ENCODE data around the gene HIGD1B. TPM values are rescaled to one million over a fixed set of nuclear protein-coding genes. Genes with fewer than 3 reads are reported as not detected.
A peak's percentile ranks its signal among the peaks of the same experiment; 100 is the strongest.

Gene HIGD1B
- total and polyA plus RNA-seq, 2 donors (not counting 1 experiment from before 2014, with no cell fraction given) = 0.34 TPM; not detected in 1

GRCh38 chr17:44877121-44877520, 29.4 kb downstream of the HIGD1B start:
- no peaks in the 10 kb centered on the region for H3K9me3 ChIP-seq (ENCODE audit: control insufficient read depth, insufficient read depth, low read depth, low read length)
- no peak for DNase-seq (ENCODE audit: low read depth in 2 of 2)
- TF ChIP-seq EZH2 (IDR thresholded peaks at IDR 0.05; ENCODE audit: low read length, missing control alignments) = no peak
- TF ChIP-seq, protein P1, sequence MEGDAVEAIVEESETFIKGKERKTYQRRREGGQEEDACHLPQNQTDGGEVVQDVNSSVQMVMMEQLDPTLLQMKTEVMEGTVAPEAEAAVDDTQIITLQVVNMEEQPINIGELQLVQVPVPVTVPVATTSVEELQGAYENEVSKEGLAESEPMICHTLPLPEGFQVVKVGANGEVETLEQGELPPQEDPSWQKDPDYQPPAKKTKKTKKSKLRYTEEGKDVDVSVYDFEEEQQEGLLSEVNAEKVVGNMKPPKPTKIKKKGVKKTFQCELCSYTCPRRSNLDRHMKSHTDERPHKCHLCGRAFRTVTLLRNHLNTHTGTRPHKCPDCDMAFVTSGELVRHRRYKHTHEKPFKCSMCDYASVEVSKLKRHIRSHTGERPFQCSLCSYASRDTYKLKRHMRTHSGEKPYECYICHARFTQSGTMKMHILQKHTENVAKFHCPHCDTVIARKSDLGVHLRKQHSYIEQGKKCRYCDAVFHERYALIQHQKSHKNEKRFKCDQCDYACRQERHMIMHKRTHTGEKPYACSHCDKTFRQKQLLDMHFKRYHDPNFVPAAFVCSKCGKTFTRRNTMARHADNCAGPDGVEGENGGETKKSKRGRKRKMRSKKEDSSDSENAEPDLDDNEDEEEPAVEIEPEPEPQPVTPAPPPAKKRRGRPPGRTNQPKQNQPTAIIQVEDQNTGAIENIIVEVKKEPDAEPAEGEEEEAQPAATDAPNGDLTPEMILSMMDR (conservative IDR thresholded peaks at IDR 0.05 in 1 of 2, IDR thresholded peaks at IDR 0.05 in 1 of 2; ENCODE audit: low read depth in 1 of 2, low read length in 2 of 2) = no peak
- no peak overlapping the region for H3K9ac ChIP-seq (ENCODE audit: insufficient read depth, low read length)
- no peak overlapping the region for H3K4me2 ChIP-seq (ENCODE audit: extremely low read depth, insufficient read depth, low read length)
- no peaks in the 10 kb centered on the region for H3K79me2 ChIP-seq (ENCODE audit: control insufficient read depth, insufficient read depth, low read length)
- no peak overlapping the region for H3K27ac ChIP-seq (ENCODE audit: insufficient read depth, low read length)
- no peaks in the 10 kb centered on the region for H3K27me3 ChIP-seq (ENCODE audit: control insufficient read depth, insufficient read depth, low read length)
- no peaks in the 10 kb centered on the region for H3K4me1 ChIP-seq (ENCODE audit: control insufficient read depth, extremely low read depth, insufficient read depth, low read length)
- H4K20me1 ChIP-seq (ENCODE audit: control insufficient read depth, extremely low read depth, insufficient read depth, low read length) = no peaks in the 10 kb centered on the region
- no peak overlapping the region for H2AFZ ChIP-seq (ENCODE audit: low read length)
- H3K4me3 ChIP-seq (replicated peaks in 1 of 4; ENCODE audit: control extremely low read depth in 1 of 4, insufficient read depth in 1 of 4, low read depth in 3 of 4, low read length in 4 of 4) = no peak overlapping the region
- peaks cover 14% of the 10 kb centered on the region for H3K36me3 ChIP-seq (ENCODE audit: control insufficient read depth, insufficient read depth, low read length)

- H3K4me1 ChIP-seq (ENCODE audit: control insufficient read depth, extremely low read depth, insufficient read depth, low read length) = no peaks in the 10 kb centered on the region
- H3K36me3 ChIP-seq (ENCODE audit: control insufficient read depth, insufficient read depth, low read length) = peaks cover 17% of the 10 kb centered on the region
- H3K27me3 ChIP-seq (ENCODE audit: control insufficient read depth, insufficient read depth, low read length) = no peaks in the 10 kb centered on the region
- H3K27ac ChIP-seq (ENCODE audit: insufficient read depth, low read length) = no peak overlapping the region
- H3K9ac ChIP-seq (ENCODE audit: insufficient read depth, low read length) = no peak overlapping the region
- H2AFZ ChIP-seq (ENCODE audit: low read length) = no peak overlapping the region
- no peak for TF ChIP-seq EZH2 (IDR thresholded peaks at IDR 0.05; ENCODE audit: low read length, missing control alignments)
- TF ChIP-seq, protein P1 (conservative IDR thresholded peaks at IDR 0.05 in 1 of 2, IDR thresholded peaks at IDR 0.05 in 1 of 2; ENCODE audit: low read depth in 1 of 2, low read length in 2 of 2) = peak; percentile 68 to 72
- peak; percentile 20 to 53 for DNase-seq (ENCODE audit: low read depth in 2 of 2)
- H3K9me3 ChIP-seq (ENCODE audit: control insufficient read depth, insufficient read depth, low read depth, low read length) = no peaks in the 10 kb centered on the region
- H4K20me1 ChIP-seq (ENCODE audit: control insufficient read depth, extremely low read depth, insufficient read depth, low read length) = no peaks in the 10 kb centered on the region
- H3K4me3 ChIP-seq (replicated peaks in 1 of 4; ENCODE audit: control extremely low read depth in 1 of 4, insufficient read depth in 1 of 4, low read depth in 3 of 4, low read length in 4 of 4) = no peak overlapping the region
- H3K4me2 ChIP-seq (ENCODE audit: extremely low read depth, insufficient read depth, low read length) = no peak overlapping the region
- no peaks in the 10 kb centered on the region for H3K79me2 ChIP-seq (ENCODE audit: control insufficient read depth, insufficient read depth, low read length)
These were observed 31.0 kb downstream of the HIGD1B start for GRCh38 chr17:44878627-44879221.

- H3K4me1 ChIP-seq (ENCODE audit: control insufficient read depth, extremely low read depth, insufficient read depth, low read length) = no peaks in the 10 kb centered on the region
- no peaks in the 10 kb centered on the region for H4K20me1 ChIP-seq (ENCODE audit: control insufficient read depth, extremely low read depth, insufficient read depth, low read length)
- H3K36me3 ChIP-seq (ENCODE audit: control insufficient read depth, insufficient read depth, low read length) = peaks cover 17% of the 10 kb centered on the region
- H3K27me3 ChIP-seq (ENCODE audit: control insufficient read depth, insufficient read depth, low read length) = no peaks in the 10 kb centered on the region
- DNase-seq (ENCODE audit: low read depth in 2 of 2) = no peak
- no peak overlapping the region for H2AFZ ChIP-seq (ENCODE audit: low read length)
- no peak overlapping the region for H3K27ac ChIP-seq (ENCODE audit: insufficient read depth, low read length)
- H3K79me2 ChIP-seq (ENCODE audit: control insufficient read depth, insufficient read depth, low read length) = no peaks in the 10 kb centered on the region
- H3K4me3 ChIP-seq (replicated peaks in 1 of 4; ENCODE audit: control extremely low read depth in 1 of 4, insufficient read depth in 1 of 4, low read depth in 3 of 4, low read length in 4 of 4) = no peak overlapping the region
- H3K9me3 ChIP-seq (ENCODE audit: control insufficient read depth, insufficient read depth, low read depth, low read length) = no peaks in the 10 kb centered on the region
- H3K4me2 ChIP-seq (ENCODE audit: extremely low read depth, insufficient read depth, low read length) = no peak overlapping the region
- TF ChIP-seq, protein P1 (conservative IDR thresholded peaks at IDR 0.05 in 1 of 2, IDR thresholded peaks at IDR 0.05 in 1 of 2; ENCODE audit: low read depth in 1 of 2, low read length in 2 of 2) = no peak
- no peak for TF ChIP-seq EZH2 (IDR thresholded peaks at IDR 0.05; ENCODE audit: low read length, missing control alignments)
- no peak overlapping the region for H3K9ac ChIP-seq (ENCODE audit: insufficient read depth, low read length)
These were observed 31.7 kb downstream of the HIGD1B start for GRCh38 chr17:44879376-44879775.

Data from fibroblast of lung (primary cell).